Embryonic facial prominence (tissue), 1 donor: Measurements from ENCODE around the gene DNAJC17.
A peak's percentile ranks its signal among the peaks of the same experiment; 100 is the strongest.

ENCODE experiments used
- DNase-seq: peaks from one replicate; pipeline ENCODE4 v3.0.0-alpha.2; 2016; ENCODE audit errors: extremely low spot score

DNAJC17 gene, protein sequence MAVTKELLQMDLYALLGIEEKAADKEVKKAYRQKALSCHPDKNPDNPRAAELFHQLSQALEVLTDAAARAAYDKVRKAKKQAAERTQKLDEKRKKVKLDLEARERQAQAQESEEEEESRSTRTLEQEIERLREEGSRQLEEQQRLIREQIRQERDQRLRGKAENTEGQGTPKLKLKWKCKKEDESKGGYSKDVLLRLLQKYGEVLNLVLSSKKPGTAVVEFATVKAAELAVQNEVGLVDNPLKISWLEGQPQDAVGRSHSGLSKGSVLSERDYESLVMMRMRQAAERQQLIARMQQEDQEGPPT

DNA sequence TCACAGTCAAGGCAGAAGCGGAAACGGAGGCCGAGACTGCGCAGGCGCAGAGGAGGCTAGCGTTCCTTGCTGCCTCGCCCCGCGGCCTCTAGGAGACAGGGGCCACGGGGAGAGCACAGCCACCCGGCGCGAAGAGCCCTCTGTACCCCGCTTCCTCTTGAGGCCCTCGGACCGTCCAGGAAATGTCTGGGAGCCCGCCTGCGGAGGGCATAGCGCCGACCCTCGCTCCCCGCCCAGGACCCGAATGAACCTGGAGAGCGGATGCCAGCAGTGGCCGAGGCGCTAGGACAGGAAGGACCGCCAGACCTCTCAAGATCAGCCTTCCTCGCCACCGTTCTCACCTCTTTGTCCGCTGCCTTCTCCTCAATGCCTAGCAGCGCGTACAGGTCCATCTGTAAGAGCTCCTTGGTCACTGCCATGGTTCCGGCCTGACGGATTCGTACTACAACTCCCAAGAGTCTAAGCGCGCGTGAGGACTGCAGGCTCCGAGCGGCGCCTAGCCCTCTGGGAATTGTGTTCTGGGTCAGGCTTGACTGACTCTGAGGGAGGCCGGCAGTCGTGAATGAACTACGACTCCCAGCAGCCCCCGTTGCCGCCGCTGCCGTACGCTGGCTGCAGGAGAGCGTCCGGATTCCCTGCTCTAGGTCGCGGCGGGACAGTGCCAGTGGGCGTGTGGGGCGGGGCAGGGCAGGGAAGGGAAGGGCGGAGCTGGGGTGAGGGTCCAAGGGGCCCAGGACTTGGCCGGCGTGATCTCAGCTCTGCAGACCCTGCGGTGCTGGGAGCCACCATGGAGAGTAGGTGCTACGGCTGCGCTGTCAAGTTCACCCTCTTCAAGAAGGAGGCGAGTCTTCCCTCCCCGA lies at the start of gene DNAJC17, which contains the start of gene ZFYVE19:
Gene DNAJC17, minus strand, starts transcription at position 446 of the 860 bp plus-strand sequence. Its CDS starts 27 bp downstream, at position 419.
Gene ZFYVE19, plus strand, starts transcription at position 62 of the 860 bp plus-strand sequence. Its CDS starts 501 bp downstream, at position 563.
- DNase-seq = peak; percentile 96

DNA sequence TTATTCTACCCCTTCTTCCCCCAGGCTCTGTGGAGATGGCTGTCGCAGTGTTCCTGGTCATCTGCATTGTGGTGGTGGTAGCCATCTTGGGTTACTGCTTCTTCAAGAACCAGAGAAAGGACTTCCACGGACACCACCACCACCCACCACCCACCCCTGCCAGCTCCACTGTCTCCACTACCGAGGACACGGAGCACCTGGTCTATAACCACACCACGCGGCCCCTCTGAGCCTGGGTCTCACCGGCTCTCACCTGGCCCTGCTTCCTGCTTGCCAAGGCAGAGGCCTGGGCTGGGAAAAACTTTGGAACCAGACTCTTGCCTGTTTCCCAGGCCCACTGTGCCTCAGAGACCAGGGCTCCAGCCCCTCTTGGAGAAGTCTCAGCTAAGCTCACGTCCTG lies 49.5 kb upstream of the DNAJC17 start:
- DNase-seq = no peak

- no peak for DNase-seq
Measured at GRCh38 chr15:40855706-40856234, 48.5 kb upstream of the DNAJC17 start.

GRCh38 chr15:40854161-40854560 lies 46.9 kb upstream of the DNAJC17 start:
- no peak for DNase-seq

DNA sequence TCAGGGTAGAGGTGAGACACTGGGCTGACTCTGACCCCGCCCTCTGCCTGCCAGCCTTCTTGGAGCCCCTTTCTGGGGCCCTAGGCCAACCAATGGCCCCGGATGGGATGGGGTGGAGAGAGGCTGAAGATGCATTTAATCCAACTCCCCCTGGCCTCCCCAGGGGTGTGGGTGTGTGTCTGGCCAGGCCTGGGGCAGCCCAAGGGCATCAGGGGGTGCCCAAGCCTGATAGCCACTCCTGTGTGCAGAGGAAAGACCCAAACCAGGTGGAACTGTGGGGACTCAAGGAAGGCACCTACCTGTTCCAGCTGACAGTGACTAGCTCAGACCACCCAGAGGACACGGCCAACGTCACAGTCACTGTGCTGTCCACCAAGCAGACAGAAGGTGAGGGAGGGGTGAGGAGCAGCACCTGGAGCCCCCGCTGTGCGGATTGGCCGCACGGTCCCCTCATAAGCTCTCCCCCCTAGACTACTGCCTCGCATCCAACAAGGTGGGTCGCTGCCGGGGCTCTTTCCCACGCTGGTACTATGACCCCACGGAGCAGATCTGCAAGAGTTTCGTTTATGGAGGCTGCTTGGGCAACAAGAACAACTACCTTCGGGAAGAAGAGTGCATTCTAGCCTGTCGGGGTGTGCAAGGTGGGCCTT lies 46.1 kb upstream of the DNAJC17 start:
- DNase-seq = no peak

GRCh38 chr15:40852529-40852928 lies 45.3 kb upstream of the DNAJC17 start:
- DNase-seq = no peak

DNA sequence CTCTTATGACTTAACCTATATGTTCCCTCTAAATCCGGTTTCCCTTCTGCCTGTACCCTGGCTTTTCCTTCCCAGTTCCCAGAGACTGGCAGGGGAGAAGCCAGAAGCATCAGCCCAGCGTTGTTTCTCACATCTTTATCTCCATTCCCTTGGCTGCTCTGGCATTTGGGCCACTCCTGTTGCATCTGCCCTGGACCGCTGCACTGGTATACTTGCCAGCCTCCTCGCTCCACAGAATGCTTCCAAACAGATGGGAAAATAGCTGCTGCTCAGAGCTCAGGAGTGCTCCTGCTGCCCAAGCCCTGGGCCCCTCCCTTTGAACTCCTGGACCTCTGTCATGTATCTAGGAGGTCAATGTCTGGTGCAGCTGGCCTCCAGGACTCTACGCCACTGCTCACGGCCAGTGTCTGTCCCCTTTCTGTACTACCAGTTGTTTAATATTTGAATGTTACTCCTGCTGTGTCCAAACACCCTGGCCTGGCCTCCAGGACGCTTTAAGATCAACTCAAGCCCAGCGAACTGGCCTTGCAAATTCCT lies 43.4 kb upstream of the DNAJC17 start:
- DNase-seq = no peak

GRCh38 chr15:40847223-40847961 lies 40.1 kb upstream of the DNAJC17 start:
- no peak for DNase-seq

DNA sequence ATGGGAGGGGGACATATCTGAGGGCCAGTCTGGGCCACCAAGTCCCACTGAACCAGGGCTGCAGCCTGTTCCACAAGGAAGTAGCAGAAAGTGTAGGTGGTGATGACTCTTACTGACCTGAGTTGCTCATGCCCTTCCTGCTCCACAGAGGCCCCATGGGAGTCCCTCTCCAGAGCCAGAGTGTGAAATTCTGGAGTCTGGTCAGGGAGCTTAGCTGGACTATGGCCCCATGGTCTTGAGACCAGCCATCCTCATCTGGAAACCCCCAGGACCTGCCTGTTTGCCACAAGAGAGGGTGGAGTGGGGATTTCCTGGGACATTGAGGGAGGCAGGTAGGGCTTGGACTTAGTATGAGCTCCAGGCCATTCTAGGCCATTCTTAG lies 39.6 kb upstream of the DNAJC17 start:
- DNase-seq = no peak

- DNase-seq = no peak
Measured at GRCh38 chr15:40845511-40846284, 38.4 kb upstream of the DNAJC17 start.

DNA sequence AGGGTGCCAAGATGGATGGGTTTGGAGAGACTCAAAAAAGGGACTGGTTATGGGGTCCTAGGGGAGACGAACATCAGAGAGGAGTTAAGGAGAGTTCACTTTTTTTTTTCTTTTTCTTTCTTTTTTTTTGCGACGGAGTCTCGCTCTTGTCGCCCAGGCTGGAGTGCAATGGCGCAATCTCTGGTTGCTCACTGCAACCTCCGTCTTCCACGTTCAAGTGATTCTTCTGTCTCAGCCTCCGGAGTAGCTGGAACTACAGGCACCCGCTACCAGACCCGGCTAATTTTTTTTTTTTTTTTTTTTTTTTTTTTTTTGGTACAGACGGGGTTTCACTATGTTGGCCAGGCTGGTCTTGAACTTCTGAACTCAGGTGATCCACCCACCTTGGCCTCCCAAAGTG lies 37.8 kb upstream of the DNAJC17 start:
- DNase-seq = no peak

DNA sequence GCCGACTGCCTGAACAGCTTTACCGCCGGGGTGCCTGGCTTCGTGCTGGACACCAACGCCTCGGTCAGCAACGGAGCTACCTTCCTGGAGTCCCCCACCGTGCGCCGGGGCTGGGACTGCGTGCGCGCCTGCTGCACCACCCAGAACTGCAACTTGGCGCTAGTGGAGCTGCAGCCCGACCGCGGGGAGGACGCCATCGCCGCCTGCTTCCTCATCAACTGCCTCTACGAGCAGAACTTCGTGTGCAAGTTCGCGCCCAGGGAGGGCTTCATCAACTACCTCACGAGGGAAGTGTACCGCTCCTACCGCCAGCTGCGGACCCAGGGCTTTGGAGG lies 37.4 kb upstream of the DNAJC17 start:
- DNase-seq = no peak

DNA sequence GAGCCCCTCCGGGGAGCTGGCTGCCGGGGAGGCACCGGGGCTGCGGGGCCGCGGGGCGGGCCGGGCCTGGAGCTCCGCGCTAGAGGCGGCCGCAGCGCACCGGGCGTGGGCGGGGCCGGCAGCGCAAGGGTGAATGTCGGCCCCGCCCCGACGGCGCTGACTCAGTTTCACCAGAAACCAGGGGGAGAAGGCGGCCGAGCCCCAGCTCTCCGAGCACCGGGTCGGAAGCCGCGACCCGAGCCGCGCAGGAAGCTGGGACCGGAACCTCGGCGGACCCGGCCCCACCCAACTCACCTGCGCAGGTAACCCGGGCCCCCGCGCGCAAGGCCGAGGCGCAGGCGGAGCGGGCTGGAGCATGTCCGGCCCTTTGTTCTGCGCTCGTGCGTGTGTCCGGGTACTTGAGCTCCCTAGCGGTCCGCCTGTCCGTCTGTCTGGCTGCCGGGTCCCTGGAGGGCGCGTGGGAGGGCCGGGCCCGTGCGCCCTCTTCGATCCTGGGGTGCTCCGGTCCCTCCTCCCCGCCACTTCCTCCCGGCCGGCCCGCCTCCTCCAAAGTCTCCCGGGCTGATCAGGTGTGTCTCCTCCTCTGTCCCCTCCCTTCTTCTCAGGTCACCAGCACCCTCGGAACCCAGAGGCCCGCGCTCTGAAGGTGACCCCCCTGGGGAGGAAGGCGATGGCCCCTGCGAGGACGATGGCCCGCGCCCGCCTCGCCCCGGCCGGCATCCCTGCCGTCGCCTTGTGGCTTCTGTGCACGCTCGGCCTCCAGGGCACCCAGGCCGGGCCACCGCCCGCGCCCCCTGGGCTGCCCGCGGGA lies 36.8 kb upstream of the DNAJC17 start, which contains the start of gene SPINT1:
Gene SPINT1, plus strand, starts transcription at position 164 of the 811 bp plus-strand sequence. Its CDS starts 507 bp downstream, at position 671.
- DNase-seq = no peak

DNA sequence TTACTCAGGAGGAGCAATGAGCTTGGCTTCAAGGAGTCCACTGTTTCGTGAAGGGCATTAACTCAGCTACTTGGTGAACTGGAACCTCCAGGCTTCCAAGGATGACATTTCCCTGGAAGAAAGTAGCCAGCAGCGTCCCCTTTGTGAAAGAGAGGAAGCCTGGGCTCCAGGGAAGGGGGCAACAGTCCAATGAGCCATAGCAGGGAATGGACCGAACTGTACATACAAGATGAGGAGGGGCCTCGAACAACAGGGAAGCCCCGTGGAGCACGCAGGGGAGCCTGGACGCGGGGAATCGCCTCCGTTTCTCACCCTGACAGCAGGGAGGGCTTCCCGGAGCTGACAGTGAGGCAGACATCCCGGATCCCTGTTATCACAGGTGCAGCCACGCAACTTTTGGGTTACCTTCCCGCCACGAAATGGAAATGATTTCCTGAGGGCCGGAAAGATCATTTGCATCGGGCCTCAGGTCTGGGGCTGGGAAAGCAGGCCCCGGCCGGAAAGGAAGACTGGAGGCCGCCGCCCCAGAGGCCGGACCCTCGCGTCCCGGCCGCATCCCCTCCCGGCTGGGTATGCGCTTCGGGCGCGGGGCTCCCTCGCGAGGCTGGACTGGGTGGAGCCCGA lies 36.1 kb upstream of the DNAJC17 start:
- no peak for DNase-seq

- DNase-seq = no peak
Measured at GRCh38 chr15:40841741-40842140, 34.5 kb upstream of the DNAJC17 start.

DNA sequence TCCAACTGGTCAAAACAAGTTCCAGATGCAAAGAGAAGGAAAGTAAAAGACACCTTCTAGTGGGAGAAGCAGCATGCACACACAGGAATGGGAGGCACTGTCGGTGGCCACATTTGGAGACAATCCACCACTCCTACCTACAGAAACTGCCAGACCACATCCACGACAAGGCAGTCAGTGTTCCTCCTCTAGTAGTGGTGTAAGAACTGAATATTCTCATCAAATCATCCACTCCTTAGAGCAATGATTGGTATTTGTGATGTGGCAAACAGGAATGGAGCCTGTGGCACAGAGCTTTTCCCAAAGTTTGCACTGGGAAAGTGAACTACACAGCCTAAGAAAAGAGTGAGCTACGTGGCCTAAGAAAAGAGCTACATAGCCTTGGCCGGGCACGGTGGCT lies 31.5 kb upstream of the DNAJC17 start:
- no peak for DNase-seq

- DNase-seq = no peak
Measured at GRCh38 chr15:40836020-40836419, 28.7 kb upstream of the DNAJC17 start.

GRCh38 chr15:40832903-40833302 lies 25.6 kb upstream of the DNAJC17 start:
- no peak for DNase-seq

GRCh38 chr15:40831861-40832260 lies 24.6 kb upstream of the DNAJC17 start:
- DNase-seq = no peak
